GM12864 (cell line): ENCODE data around the gene CPXM2.

Source experiments
- DNase-seq: peaks from one replicate; pipeline ENCODE4 v3.0.0-alpha.2; 2011; ENCODE audit warnings: low read depth
- H3K4me3 ChIP-seq: 2 replicates; pipeline ENCODE4 v1.5.1; 2011; ENCODE audit warnings: mild to moderate bottlenecking, low read depth, low read length, control low read depth
- TF ChIP-seq, protein P1 (sequence below): IDR thresholded peaks from 2 replicates; pipeline ENCODE4 v1.5.1; 2011; ENCODE audit warnings: low read depth, mild to moderate bottlenecking, moderate library complexity, low read length, control low read depth, inconsistent platforms; ENCODE audit errors: missing control alignments

The CPXM2 gene

DNA sequence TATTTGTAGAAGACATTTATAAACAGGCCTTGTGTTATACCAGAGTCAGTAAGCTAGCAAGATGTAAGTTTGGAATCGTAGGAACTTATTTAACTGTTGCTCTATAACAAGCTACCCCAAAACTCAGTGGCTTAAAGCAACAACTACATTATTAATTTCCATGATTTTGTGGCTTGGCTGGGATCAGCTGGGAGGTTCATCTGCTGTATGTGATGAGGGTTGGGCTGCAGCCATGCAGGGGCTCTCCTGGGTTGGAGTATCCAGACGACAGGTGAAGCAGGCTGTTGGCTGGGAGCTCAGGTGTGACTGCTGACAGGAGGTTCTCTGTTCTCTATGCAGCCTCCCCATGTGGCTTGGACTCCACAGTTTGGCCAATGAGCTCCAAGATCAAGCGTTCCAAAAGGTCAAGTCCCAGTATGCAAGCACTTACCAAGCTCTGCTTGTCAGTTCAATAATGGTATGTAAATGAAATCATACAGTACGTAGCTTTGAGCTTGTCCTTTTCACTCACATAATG is 173.0 kb downstream of the CPXM2 start:
- TF ChIP-seq, protein P1, sequence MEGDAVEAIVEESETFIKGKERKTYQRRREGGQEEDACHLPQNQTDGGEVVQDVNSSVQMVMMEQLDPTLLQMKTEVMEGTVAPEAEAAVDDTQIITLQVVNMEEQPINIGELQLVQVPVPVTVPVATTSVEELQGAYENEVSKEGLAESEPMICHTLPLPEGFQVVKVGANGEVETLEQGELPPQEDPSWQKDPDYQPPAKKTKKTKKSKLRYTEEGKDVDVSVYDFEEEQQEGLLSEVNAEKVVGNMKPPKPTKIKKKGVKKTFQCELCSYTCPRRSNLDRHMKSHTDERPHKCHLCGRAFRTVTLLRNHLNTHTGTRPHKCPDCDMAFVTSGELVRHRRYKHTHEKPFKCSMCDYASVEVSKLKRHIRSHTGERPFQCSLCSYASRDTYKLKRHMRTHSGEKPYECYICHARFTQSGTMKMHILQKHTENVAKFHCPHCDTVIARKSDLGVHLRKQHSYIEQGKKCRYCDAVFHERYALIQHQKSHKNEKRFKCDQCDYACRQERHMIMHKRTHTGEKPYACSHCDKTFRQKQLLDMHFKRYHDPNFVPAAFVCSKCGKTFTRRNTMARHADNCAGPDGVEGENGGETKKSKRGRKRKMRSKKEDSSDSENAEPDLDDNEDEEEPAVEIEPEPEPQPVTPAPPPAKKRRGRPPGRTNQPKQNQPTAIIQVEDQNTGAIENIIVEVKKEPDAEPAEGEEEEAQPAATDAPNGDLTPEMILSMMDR = no peak
- DNase-seq = no peak
- no peak overlapping the region for H3K4me3 ChIP-seq

DNA sequence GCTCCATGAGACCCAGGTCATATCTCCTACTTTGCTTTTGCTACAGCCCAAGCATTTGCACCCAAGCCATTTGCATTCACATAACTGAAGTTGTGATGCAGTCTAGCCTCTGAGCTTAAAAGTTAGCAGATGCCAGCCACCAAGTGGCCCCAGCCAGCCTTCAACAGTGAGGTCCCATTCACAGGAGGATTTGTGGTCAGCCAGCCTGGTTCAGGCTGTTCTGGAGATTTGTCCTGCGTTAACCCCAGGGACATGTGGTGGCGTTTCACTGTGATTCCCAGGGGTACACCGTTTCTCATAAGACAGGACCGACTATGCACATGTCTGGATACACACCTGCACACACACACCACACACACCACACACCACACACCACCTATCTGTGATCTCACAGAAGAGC is 174.3 kb downstream of the CPXM2 start:
- TF ChIP-seq, protein P1 = no peak
- DNase-seq = no peak
- no peak overlapping the region for H3K4me3 ChIP-seq

DNA sequence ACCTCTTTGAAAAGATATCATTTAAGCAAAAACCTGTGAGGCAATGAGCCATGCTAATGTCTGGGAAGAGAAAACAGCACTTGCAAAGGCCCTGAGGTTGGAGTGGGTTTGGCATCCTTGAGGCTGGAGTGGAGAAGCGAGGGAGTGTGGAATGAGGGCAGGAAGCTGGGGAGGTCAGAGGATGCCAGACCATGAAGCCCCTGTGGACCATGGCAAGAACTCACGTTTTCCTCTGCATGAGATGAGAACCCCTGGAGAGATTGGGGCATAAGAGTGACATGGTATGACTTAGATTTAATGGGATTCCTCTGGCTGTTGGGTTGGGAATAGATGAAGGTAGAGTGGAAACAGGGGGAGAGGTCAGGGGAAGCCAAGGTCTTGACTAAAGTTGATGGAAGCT is 176.1 kb downstream of the CPXM2 start:
- no peak overlapping the region for H3K4me3 ChIP-seq
- no peak for DNase-seq
- TF ChIP-seq, protein P1 = no peak

DNA sequence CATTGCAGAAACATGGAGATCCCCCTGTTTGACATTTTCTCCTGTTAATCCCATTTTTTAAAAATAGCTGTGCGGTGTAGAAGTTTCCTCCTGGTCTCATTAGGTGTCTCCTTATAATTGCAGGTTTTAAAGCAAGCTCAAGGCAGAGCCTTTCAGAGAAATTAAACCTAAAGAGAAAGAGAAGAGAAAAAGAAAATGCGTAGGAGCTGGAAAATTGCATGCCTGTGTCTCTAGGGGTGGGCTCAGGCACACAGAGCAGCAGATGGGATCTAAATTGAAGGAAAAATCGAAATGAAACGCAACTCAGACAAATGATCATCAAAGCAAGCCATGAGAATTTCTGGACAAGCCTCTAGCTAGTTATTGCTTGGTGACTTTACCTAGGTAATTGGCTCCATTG is 185.4 kb downstream of the CPXM2 start:
- TF ChIP-seq, protein P1 = no peak
- DNase-seq = no peak
- H3K4me3 ChIP-seq = no peak overlapping the region

DNA sequence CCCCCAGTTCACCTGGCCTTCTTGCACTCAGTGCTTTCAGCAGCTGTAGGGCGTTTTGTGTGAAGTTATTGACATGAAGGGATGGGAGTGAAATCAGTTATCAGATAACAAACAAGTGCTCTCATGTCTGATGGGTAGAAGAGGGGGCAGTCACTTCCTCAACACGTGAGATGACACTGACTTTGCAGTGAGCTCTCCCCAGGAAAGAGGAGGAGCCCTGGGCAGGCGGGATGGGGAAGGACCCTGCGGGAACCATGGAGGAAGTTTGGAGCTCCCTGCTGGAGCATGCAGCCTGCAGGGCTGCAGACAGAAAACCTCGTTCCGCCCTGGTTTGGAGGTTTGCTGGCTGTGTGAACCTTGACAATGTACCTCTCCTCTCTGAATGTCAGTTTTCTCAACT is 186.8 kb downstream of the CPXM2 start:
- H3K4me3 ChIP-seq = no peak overlapping the region
- DNase-seq = no peak

DNA sequence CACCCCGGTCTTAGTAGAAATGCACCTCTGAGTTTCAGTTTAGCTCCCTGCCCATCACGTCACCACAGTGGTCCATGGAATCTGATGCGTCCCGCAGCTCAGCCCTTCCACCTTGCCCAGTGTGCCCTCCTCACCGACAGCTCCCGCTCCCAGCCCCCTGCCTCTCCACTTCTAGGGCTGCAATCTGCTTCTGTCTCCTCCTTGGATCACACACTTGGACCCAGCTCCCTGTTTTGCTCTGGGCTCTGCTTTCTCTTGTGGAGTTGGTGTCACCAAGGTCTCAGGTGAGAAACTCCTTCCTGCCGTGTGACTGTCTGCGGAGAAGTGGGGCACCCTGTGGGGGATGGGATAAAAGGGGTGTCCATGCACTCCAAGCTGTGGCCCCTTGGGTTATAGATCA is 187.5 kb downstream of the CPXM2 start:
- no peak for DNase-seq
- TF ChIP-seq, protein P1 = no peak
- H3K4me3 ChIP-seq = no peak overlapping the region

More for the DNA sequence above, 186.8 kb downstream of the CPXM2 start:
- TF ChIP-seq, protein P1 = no peak

DNA sequence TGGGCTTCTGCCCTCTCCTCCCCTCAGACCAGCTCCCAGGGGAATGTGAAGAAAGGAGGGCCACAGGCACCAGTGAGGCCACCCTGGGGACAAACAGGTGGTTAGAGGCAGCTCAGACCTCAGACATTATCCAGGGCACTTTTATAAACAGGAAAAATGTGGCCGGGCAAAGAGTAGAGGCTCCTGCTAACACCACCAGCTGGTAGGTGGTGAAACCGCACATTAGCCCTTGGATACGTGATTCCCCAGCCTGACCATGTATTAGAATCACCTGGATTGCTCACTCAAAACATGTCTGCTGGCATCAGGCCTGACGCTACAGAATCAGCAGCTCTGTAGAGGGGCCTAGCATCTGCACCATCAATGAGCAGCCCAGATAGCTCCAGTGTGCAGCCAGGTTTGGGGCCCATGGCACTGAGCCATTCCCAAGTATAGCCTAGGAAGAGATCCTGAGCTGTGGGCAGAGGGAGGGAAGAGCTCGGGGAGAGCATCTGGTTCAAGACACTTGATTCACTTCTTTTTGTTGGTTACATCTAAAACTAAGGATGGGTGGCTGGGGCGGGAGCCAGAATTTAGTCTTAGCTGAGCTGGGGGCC is 188.3 kb downstream of the CPXM2 start:
- DNase-seq = no peak
- TF ChIP-seq, protein P1 = no peak
- H3K4me3 ChIP-seq = no peak overlapping the region
